ENCODE data around the gene CALN1. TPM values are rescaled to one million over a fixed set of nuclear protein-coding genes. Genes with fewer than 3 reads are reported as not detected.

Gene CALN1
- total and polyA plus RNA-seq, 7 donors = 0.01 to 0.06 (median 0.02) TPM; not detected in 2

DNA sequence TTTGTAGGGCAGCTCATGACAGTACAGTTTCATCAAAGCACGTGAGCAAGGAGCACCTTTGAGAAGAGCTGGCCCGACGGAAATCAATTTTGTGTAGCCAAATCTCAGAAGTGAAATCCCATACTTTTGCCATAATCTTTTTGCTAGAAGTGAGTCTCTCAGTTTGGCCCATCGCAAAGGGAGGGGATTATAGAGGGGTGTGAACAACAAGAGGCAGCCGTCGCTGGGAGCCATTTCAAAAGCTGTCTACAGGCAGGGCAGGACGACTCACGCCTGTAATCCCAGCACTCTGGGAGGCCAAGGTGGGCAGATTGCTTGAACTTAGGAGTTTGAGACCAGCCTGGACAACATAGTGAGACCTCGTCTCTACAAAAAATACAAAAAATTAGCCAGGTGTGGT, 680.4 kb downstream of the CALN1 start:
- no peaks in the 10 kb centered on the region for H3K9me3 ChIP-seq
- H3K36me3 ChIP-seq (ENCODE audit: insufficient read depth in 1 of 2, low read depth in 1 of 2) = no peaks in the 10 kb centered on the region
- ATAC-seq (no peak), DNase-seq (no peak)
- peaks cover 0 to 4% (median 0%) of the 10 kb centered on the region in 3 donors for H3K27me3 ChIP-seq (ENCODE audit: insufficient read depth in 3 of 3, low read length in 2 of 3)
- no peak overlapping the region for H3K27ac ChIP-seq
- no peaks in the 10 kb centered on the region for H3K4me1 ChIP-seq
- WGBS, 3 donors = 81 to 85% (median 85%) methylated on average over 9 of the region's 9 CpGs
- H3K4me3 ChIP-seq = no peak overlapping the region
- intact Hi-C loops (cut with DNase I) = loop anchor here (2.0 to 10.0 kb wide), 6 partner anchors 117 to 904 kb away; partner anchors contain the start of gene GALNT17 (in 1 of the 2)
- TF ChIP-seq, protein P1, sequence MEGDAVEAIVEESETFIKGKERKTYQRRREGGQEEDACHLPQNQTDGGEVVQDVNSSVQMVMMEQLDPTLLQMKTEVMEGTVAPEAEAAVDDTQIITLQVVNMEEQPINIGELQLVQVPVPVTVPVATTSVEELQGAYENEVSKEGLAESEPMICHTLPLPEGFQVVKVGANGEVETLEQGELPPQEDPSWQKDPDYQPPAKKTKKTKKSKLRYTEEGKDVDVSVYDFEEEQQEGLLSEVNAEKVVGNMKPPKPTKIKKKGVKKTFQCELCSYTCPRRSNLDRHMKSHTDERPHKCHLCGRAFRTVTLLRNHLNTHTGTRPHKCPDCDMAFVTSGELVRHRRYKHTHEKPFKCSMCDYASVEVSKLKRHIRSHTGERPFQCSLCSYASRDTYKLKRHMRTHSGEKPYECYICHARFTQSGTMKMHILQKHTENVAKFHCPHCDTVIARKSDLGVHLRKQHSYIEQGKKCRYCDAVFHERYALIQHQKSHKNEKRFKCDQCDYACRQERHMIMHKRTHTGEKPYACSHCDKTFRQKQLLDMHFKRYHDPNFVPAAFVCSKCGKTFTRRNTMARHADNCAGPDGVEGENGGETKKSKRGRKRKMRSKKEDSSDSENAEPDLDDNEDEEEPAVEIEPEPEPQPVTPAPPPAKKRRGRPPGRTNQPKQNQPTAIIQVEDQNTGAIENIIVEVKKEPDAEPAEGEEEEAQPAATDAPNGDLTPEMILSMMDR (IDR thresholded peaks at IDR 0.05) = no peak

Measured in psoas muscle (tissue), 8 donors.